Measurements from ENCODE around the gene CCDC92.

- TF ChIP-seq ZNF8 (CRISPR knock-in tag; IDR thresholded peaks at IDR 0.05) (no peak), ARNTL (CRISPR knock-in tag; IDR thresholded peaks at IDR 0.05; ENCODE audit: borderline replicate concordance, low read depth) (no peak), ZC3H10 (CRISPR knock-in tag; IDR thresholded peaks at IDR 0.05) (no peak), ISL1 (CRISPR knock-in tag; IDR thresholded peaks at IDR 0.05) (no peak), TCF4 (CRISPR knock-in tag; IDR thresholded peaks at IDR 0.05; ENCODE audit: borderline replicate concordance) (no peak), ZFP30 (CRISPR knock-in tag; IDR thresholded peaks at IDR 0.05) (no peak), ZFP3 (CRISPR knock-in tag; IDR thresholded peaks at IDR 0.05) (no peak), PPARA (CRISPR knock-in tag; IDR thresholded peaks at IDR 0.05; ENCODE audit: borderline replicate concordance) (no peak), POU6F1 (CRISPR knock-in tag; IDR thresholded peaks at IDR 0.05; ENCODE audit: borderline replicate concordance, low read depth) (no peak), PATZ1 (CRISPR knock-in tag; IDR thresholded peaks at IDR 0.05; ENCODE audit: borderline replicate concordance) (no peak), CSDC2 (CRISPR knock-in tag; IDR thresholded peaks at IDR 0.05) (no peak), TOX (CRISPR knock-in tag; IDR thresholded peaks at IDR 0.05; ENCODE audit: borderline replicate concordance) (no peak)
- TF ChIP-seq, protein P1, sequence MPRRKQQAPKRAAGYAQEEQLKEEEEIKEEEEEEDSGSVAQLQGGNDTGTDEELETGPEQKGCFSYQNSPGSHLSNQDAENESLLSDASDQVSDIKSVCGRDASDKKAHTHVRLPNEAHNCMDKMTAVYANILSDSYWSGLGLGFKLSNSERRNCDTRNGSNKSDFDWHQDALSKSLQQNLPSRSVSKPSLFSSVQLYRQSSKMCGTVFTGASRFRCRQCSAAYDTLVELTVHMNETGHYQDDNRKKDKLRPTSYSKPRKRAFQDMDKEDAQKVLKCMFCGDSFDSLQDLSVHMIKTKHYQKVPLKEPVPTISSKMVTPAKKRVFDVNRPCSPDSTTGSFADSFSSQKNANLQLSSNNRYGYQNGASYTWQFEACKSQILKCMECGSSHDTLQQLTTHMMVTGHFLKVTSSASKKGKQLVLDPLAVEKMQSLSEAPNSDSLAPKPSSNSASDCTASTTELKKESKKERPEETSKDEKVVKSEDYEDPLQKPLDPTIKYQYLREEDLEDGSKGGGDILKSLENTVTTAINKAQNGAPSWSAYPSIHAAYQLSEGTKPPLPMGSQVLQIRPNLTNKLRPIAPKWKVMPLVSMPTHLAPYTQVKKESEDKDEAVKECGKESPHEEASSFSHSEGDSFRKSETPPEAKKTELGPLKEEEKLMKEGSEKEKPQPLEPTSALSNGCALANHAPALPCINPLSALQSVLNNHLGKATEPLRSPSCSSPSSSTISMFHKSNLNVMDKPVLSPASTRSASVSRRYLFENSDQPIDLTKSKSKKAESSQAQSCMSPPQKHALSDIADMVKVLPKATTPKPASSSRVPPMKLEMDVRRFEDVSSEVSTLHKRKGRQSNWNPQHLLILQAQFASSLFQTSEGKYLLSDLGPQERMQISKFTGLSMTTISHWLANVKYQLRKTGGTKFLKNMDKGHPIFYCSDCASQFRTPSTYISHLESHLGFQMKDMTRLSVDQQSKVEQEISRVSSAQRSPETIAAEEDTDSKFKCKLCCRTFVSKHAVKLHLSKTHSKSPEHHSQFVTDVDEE (CRISPR knock-in tag; IDR thresholded peaks at IDR 0.05), result no peak
- TF ChIP-seq, protein P2, sequence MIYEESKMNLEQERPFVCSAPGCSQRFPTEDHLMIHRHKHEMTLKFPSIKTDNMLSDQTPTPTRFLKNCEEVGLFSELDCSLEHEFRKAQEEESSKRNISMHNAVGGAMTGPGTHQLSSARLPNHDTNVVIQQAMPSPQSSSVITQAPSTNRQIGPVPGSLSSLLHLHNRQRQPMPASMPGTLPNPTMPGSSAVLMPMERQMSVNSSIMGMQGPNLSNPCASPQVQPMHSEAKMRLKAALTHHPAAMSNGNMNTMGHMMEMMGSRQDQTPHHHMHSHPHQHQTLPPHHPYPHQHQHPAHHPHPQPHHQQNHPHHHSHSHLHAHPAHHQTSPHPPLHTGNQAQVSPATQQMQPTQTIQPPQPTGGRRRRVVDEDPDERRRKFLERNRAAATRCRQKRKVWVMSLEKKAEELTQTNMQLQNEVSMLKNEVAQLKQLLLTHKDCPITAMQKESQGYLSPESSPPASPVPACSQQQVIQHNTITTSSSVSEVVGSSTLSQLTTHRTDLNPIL (CRISPR knock-in tag; IDR thresholded peaks at IDR 0.05; ENCODE audit: low read depth), result no peak
Measured at GRCh38 chr12:123956249-123956648, 16.4 kb downstream of the CCDC92 start.
